Fibroblast of mammary gland (primary cell): ENCODE results near the gene BMAL2.

Source experiments
- DNase-seq: peaks from one replicate; pipeline ENCODE4 v3.0.0-alpha.2; 2010; ENCODE audit warnings: low read depth
- H3K4me3 ChIP-seq: 2 replicates; pipeline ENCODE4 v1.5.1; 2011; ENCODE audit warnings: low read depth, mild to moderate bottlenecking, low read length, moderate library complexity; ENCODE audit not compliant: control insufficient read depth
- TF ChIP-seq, protein P1 (sequence below): conservative IDR thresholded peaks from 2 replicates; pipeline ENCODE4 v1.5.1; 2011; ENCODE audit warnings: low read depth, low read length, inconsistent platforms; ENCODE audit not compliant: control insufficient read depth, insufficient read depth

Gene BMAL2

DNA sequence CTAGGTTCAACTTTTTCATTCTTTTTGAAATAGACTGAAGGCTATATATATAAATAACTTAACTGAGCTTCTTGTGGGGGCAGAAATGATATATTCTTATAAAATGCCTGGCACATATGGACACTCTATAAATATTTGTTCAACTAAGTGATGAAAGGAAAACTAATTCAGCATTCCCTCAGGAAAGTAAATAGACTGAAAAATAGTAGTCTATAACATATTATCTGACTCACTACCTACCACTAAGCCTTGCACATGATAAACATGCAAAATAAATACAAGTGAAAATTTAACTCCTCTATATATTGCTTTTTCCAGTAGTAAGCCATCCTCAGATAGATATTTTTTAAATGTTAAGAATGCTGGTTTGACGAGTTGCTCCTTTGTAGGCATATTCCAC, 15.7 kb upstream of the BMAL2 start:
- DNase-seq, result no peak
- H3K4me3 ChIP-seq, result no peak overlapping the region
- TF ChIP-seq, protein P1, sequence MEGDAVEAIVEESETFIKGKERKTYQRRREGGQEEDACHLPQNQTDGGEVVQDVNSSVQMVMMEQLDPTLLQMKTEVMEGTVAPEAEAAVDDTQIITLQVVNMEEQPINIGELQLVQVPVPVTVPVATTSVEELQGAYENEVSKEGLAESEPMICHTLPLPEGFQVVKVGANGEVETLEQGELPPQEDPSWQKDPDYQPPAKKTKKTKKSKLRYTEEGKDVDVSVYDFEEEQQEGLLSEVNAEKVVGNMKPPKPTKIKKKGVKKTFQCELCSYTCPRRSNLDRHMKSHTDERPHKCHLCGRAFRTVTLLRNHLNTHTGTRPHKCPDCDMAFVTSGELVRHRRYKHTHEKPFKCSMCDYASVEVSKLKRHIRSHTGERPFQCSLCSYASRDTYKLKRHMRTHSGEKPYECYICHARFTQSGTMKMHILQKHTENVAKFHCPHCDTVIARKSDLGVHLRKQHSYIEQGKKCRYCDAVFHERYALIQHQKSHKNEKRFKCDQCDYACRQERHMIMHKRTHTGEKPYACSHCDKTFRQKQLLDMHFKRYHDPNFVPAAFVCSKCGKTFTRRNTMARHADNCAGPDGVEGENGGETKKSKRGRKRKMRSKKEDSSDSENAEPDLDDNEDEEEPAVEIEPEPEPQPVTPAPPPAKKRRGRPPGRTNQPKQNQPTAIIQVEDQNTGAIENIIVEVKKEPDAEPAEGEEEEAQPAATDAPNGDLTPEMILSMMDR, result no peak

DNA sequence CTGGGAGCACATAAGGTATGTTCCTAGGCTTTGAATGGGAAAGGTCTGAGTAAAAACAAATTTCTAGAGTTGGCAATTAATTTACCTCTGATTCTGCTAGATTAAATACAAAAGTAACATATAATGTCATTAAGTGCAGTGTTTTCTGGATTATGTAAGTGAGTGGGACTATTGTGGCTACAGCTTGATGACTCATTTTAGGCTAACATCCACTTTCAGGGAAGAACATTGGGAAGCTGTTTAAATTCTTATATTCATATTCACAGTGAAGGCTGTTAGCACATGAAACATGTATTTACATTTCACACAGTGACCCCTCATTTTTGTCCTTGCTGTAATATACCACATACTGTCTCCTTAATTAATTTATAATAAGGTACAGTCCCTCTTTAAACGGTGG, 13.2 kb upstream of the BMAL2 start:
- H3K4me3 ChIP-seq, result no peak overlapping the region
- TF ChIP-seq, protein P1, result no peak
- DNase-seq, result peak; percentile 76

DNA sequence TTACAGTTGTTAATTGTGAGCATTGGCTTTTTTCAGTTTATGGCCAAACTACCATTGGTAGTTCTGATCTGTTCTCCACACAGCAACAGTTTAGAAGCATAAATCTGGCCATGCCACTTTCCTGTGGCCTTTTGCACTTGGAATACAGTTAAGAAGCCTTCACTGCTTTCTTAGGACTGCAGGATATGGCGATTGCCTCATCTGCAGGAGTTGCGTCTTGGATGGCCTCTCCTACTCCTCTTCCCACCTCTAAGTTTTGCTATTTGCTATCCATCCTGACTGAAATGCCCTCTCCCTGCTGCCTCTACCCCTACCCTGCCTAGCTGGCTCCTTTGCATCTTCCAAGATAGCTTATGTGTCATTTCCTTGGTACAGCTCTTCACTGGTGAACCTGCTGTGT, 12.8 kb upstream of the BMAL2 start:
- DNase-seq, result peak; percentile 33
- no peak overlapping the region for H3K4me3 ChIP-seq
- TF ChIP-seq, protein P1, result no peak

DNA sequence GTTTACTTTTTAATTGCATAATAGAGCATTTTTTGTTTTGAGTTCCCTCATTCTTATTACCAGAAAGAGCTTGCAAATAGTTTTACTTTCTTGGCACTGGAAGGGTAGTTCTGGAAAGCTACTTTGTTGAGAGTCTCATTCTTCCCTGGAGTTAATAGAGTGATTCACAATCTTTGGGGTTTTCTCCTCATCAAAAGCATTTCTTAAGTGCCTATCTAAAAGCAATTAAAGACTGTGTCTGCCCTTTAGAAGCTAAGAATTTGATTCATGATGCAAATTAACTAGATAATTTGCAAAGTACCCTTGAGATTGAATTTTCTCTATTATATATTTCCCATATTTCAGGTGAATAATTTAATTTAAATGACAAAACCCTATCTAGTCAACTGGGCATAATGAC, 8.1 kb upstream of the BMAL2 start:
- TF ChIP-seq, protein P1, result no peak
- DNase-seq, result no peak
- no peak overlapping the region for H3K4me3 ChIP-seq

DNA sequence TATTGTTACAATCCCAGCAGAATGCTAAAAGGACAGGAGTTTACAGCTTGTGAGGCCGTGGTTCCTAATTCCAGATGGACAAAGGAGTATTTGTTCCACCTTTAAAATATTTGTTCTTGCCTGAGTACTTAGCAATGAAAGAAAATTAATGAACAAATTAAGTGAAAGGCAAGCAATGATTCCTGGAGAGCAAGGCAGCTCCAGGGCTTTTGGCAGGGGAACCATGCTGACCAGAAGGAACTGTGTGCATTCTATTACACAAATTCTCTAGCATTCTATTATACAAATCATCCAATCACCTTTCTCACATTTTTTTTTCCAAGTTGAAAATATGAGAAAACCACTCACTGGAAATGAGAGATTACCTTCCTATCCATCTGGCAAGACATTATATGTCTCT, 1.8 kb upstream of the BMAL2 start:
- TF ChIP-seq, protein P1, result no peak
- H3K4me3 ChIP-seq, result no peak overlapping the region
- no peak for DNase-seq

DNA sequence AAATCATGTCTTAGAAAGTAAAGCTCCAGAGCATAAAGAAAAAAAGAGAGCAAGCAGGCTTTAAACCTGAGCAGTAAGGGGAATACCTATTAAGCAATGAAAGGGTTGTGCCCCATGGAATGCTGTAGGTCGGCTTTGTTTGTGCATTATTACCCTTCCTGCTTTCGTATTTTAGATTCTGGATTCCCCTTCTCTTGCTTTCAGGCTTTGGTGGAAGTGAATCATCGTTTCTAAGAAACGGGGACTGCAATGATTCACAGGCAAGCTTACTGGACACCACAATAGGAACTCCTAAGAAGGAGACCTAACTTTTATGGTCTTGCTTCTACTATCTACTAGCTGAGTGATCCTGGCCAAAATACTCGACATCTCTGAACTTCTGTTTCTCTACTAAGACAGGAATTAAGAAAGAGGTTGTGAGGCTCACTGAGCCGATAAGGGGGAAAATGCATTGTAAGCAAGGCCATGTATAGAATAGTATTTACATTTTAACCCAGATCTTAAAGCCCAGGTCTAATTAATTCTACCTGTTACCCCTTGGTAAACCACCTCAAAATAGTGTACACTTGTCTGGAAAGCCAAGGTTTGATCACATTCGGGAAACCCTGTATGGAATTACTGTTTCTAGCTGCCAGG, 1.2 kb upstream of the BMAL2 start:
- DNase-seq, result peak; percentile 93
- TF ChIP-seq, protein P1, result no peak
- H3K4me3 ChIP-seq, result no peak overlapping the region

DNA sequence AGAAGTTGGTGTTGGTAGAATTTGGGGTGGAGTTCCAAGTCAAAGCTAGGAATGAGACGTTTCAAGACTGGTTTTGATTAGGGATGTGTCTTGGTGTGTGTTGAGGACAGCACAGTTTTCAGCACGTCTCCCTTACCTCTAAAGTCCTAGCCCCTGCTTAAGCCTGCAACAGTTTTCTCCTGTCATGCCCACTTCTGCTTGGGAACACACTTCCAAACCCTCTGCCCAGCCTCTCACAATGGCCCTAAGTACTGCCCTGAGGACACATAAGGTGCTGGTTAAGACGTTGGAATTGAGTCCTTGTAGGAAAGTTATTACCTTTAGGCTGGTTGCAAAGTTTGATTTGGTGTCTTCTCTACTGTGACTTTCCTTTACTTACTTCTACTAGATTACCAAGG, 710 bp upstream of the BMAL2 start:
- TF ChIP-seq, protein P1, result no peak
- DNase-seq, result peak; percentile 31
- peak overlapping the region; percentile 9 for H3K4me3 ChIP-seq
